H1 (cell line): Measurements from ENCODE around the gene GPC6. TPM values are rescaled to one million over a fixed set of nuclear protein-coding genes. Genes with fewer than 3 reads are reported as not detected.

ENCODE experiments used
- CTCF ChIA-PET: fragments of 300-600 bp; sonication (Branson Sonifier 250); formaldehyde crosslinking; loops from one replicate; lab custom pipeline; 2021; ENCODE audit not compliant: partially characterized antibody; lab: Charles Lee
- POLR2A ChIA-PET: fragments of 300-600 bp; sonication (Branson Sonifier 250); formaldehyde crosslinking; loops from one replicate; lab custom pipeline; 2021; ENCODE audit warnings: inconsistent platforms; ENCODE audit not compliant: partially characterized antibody; lab: Charles Lee
- DNase-seq, 2 experiments: peaks; one replicate each; pipeline versions ENCODE4 v3.0.0 to v3.0.0-alpha.2; 2010 to 2022; ENCODE audit warnings: low spot score in 2 of 2, low read depth in 1 of 2, mixed read lengths in 1 of 2
- FAIRE-seq: peaks from 2 replicates; lab custom pipeline; 2011; peaks lifted over from hg19 to GRCh38; lab: Jason Lieb, UNC
- H2AFZ ChIP-seq: 2 replicates; pipeline ENCODE4 v1.8.1; 2012; ENCODE audit warnings: low read length, inconsistent platforms
- H2AK5ac ChIP-seq: 2 replicates; pipeline ENCODE4 v1.6.1; 2013; ENCODE audit warnings: low read depth, low read length
- H2BK120ac ChIP-seq: replicated peaks from 2 replicates; pipeline ENCODE3; 2013; ENCODE audit warnings: low read depth, low read length, inconsistent platforms
- H2BK12ac ChIP-seq: 2 replicates; pipeline ENCODE4 v1.6.1; 2013; ENCODE audit warnings: low read depth, low read length
- H2BK15ac ChIP-seq: 2 replicates; pipeline ENCODE4 v1.6.1; 2013; ENCODE audit warnings: low read length
- H2BK20ac ChIP-seq: 2 replicates; pipeline ENCODE4 v1.6.1; 2013; ENCODE audit warnings: low read length
- H2BK5ac ChIP-seq: 2 replicates; pipeline ENCODE4 v1.6.1; 2013; ENCODE audit warnings: low read depth, low read length
- H3K14ac ChIP-seq: 2 replicates; pipeline ENCODE4 v1.6.1; 2013; ENCODE audit warnings: inconsistent platforms; ENCODE audit not compliant: insufficient read length
- H3K18ac ChIP-seq: 2 replicates; pipeline ENCODE4 v1.6.1; 2013; ENCODE audit warnings: low read length; ENCODE audit errors: extremely low read depth
- H3K23ac ChIP-seq: 2 replicates; pipeline ENCODE4 v1.6.1; 2013; ENCODE audit warnings: inconsistent platforms; ENCODE audit not compliant: insufficient read length
- H3K23me2 ChIP-seq: 2 replicates; pipeline ENCODE4 v1.6.1; 2013; ENCODE audit warnings: low read depth, low read length
- H3K27ac ChIP-seq: 2 replicates; pipeline ENCODE4 v1.6.1; 2011; ENCODE audit warnings: low read depth, low read length, inconsistent platforms
- H3K27me3 ChIP-seq, 4 experiments: replicated peaks in 1 of 4; 1 replicate in 1 of 4; 2 replicates in 3 of 4; pipeline versions ENCODE4 v1.6.1 to v1.8.1; 2011 to 2013; ENCODE audit warnings: low read length in 3 of 4, mild to moderate bottlenecking in 3 of 4, inconsistent platforms in 2 of 4, mixed read lengths in 2 of 4, moderate library complexity in 1 of 4; ENCODE audit not compliant: control insufficient read depth in 3 of 4, insufficient read depth in 3 of 4; ENCODE audit errors: extremely low read depth in 1 of 4
- H3K36me3 ChIP-seq, 4 experiments: 2 replicates each; pipeline versions ENCODE4 v1.6.1 to v1.8.1; 2011 to 2013; ENCODE audit warnings: mild to moderate bottlenecking in 4 of 4, low read length in 3 of 4, moderate library complexity in 2 of 4, control low read depth in 1 of 4, inconsistent platforms in 1 of 4; ENCODE audit not compliant: insufficient read depth in 4 of 4, control insufficient read depth in 2 of 4
- H3K4ac ChIP-seq: replicated peaks from 2 replicates; pipeline ENCODE3; 2013; ENCODE audit warnings: low read length, low read depth, mixed read lengths, inconsistent platforms; ENCODE audit not compliant: insufficient read length
- H3K4me1 ChIP-seq, 4 experiments: replicated peaks in 1 of 4; 1 replicate in 1 of 4; 2 replicates in 3 of 4; pipeline versions ENCODE4 v1.6.1 to v1.8.1; 2011 to 2013; ENCODE audit warnings: low read length in 3 of 4, inconsistent platforms in 2 of 4, mixed read lengths in 1 of 4; ENCODE audit not compliant: insufficient read depth in 4 of 4, control insufficient read depth in 3 of 4
- H3K4me2 ChIP-seq, 2 experiments: 2 replicates each; pipeline versions ENCODE4 v1.6.1 to v1.8.1; 2011 to 2013; ENCODE audit warnings: low read depth in 2 of 2, low read length in 2 of 2, control low read depth in 1 of 2, inconsistent platforms in 1 of 2, mild to moderate bottlenecking in 1 of 2; ENCODE audit not compliant: insufficient read depth in 1 of 2
- H3K4me3 ChIP-seq, 4 experiments: fragments of 200-600, 300-600 bp in 1 of 4; sonication (generic), shearing (Covaris generic), sonication (Bioruptor Twin) in 1 of 4; 2 replicates each; pipeline versions ENCODE4 v1.5.1 to v1.8.1; 2011 to 2016; ENCODE audit warnings: low read length in 4 of 4, low read depth in 3 of 4, control low read depth in 2 of 4, inconsistent platforms in 2 of 4, mild to moderate bottlenecking in 2 of 4, mixed read lengths in 1 of 4, moderate library complexity in 1 of 4; ENCODE audit not compliant: insufficient read depth in 2 of 4; ENCODE audit errors: extremely low read depth in 1 of 4
- H3K56ac ChIP-seq: replicated peaks from 2 replicates; pipeline ENCODE3; 2013; ENCODE audit warnings: low read depth, mild to moderate bottlenecking, mixed read lengths, low read length, inconsistent platforms; ENCODE audit not compliant: insufficient read length
- H3K79me1 ChIP-seq: 2 replicates; pipeline ENCODE4 v1.6.1; 2013; ENCODE audit warnings: low read depth, low read length, control low read depth
- H3K79me2 ChIP-seq, 2 experiments: 2 replicates each; pipeline versions ENCODE4 v1.6.1 to v1.8.1; 2012 to 2013; ENCODE audit warnings: low read length in 2 of 2, mild to moderate bottlenecking in 2 of 2, inconsistent platforms in 1 of 2; ENCODE audit not compliant: insufficient read depth in 2 of 2, control insufficient read depth in 1 of 2
- H3K9ac ChIP-seq, 4 experiments: replicated peaks in 1 of 4; 1 replicate in 1 of 4; 2 replicates in 3 of 4; pipeline versions ENCODE4 v1.6.1 to v1.8.1; 2011 to 2013; ENCODE audit warnings: low read depth in 3 of 4, low read length in 3 of 4, control low read depth in 2 of 4, mild to moderate bottlenecking in 2 of 4, moderate library complexity in 2 of 4, inconsistent platforms in 1 of 4; ENCODE audit errors: extremely low read depth in 1 of 4
- H3K9me3 ChIP-seq, 2 experiments: 2 replicates each; pipeline versions ENCODE4 v1.6.1 to v1.8.1; 2012 to 2013; ENCODE audit warnings: mild to moderate bottlenecking in 2 of 2, moderate library complexity in 2 of 2, control low read depth in 1 of 2, inconsistent platforms in 1 of 2, low read depth in 1 of 2, low read length in 1 of 2, mixed read lengths in 1 of 2; ENCODE audit not compliant: insufficient read depth in 2 of 2
- H4K20me1 ChIP-seq, 2 experiments: replicated peaks in 1 of 2; 2 replicates each; pipeline versions ENCODE3 to v1.8.1; 2011 to 2013; ENCODE audit warnings: inconsistent platforms in 2 of 2, low read length in 2 of 2, mild to moderate bottlenecking in 1 of 2; ENCODE audit not compliant: insufficient read depth in 2 of 2, control insufficient read depth in 1 of 2
- H4K5ac ChIP-seq: 2 replicates; pipeline ENCODE4 v1.6.1; 2013; ENCODE audit warnings: low read length, low read depth, mixed read lengths, inconsistent platforms; ENCODE audit not compliant: insufficient read length
- H4K8ac ChIP-seq: 2 replicates; pipeline ENCODE4 v1.8.0; 2013; ENCODE audit warnings: mild to moderate bottlenecking, moderate library complexity, low read length, inconsistent platforms; ENCODE audit not compliant: insufficient read depth; ENCODE audit errors: extremely low read depth
- H4K91ac ChIP-seq: replicated peaks from 2 replicates; pipeline ENCODE3; 2013; ENCODE audit warnings: low read length, mixed read lengths, inconsistent platforms; ENCODE audit not compliant: insufficient read length
- BCL11A ChIP-seq, 2 experiments: IDR thresholded peaks; one replicate each; pipeline ENCODE4 v1.6.1; 2011; ENCODE audit warnings: low read depth in 2 of 2, low read length in 2 of 2, mild to moderate bottlenecking in 2 of 2
- CTCF ChIP-seq, 3 experiments: IDR thresholded peaks; 1 replicate in 2 of 3; 2 replicates in 1 of 3; pipeline versions ENCODE4 v1.5.1 to v1.6.1; 2011; ENCODE audit warnings: low read length in 3 of 3, mild to moderate bottlenecking in 3 of 3, inconsistent platforms in 2 of 3, low read depth in 1 of 3, moderate library complexity in 1 of 3; ENCODE audit not compliant: insufficient read depth in 1 of 3; ENCODE audit errors: control extremely low read depth in 1 of 3
- KDM1A ChIP-seq: fragments of 200-600, 300-600 bp; sonication (generic); IDR thresholded peaks from 2 replicates; pipeline ENCODE4 v1.7.1; 2016; ENCODE audit warnings: mild to moderate bottlenecking, low read length, borderline replicate concordance
- SRF ChIP-seq: IDR thresholded peaks from 2 replicates; pipeline ENCODE4 v1.6.1; 2011; ENCODE audit warnings: mild to moderate bottlenecking, low read depth, low read length, moderate library complexity
- TCF12 ChIP-seq: IDR thresholded peaks from 2 replicates; pipeline ENCODE4 v1.6.1; 2011; ENCODE audit warnings: low read depth, mild to moderate bottlenecking, low read length
- WGBS, 2 experiments: shearing (Covaris generic) in 1 of 2; methylation state at CpG; one replicate each; pipeline versions ENCODE4 v1.1.6 to v1.1.7; 2013 to 2015; ENCODE audit warnings: low lambda C conversion rate in 2 of 2, mixed read lengths in 2 of 2, inconsistent platforms in 1 of 2, low coverage in 1 of 2, missing lambda C conversion rate in 1 of 2; ENCODE audit not compliant: insufficient replicate concordance in 2 of 2, insufficient coverage in 1 of 2, insufficient read length in 1 of 2; ENCODE audit errors: extremely low coverage in 1 of 2, missing lambda C conversion rate in 1 of 2; 5-methylcytosine and 5-hydroxymethylcytosine counted together
- polyA plus RNA-seq, 7 experiments: library from polyadenylated mRNA; depleted of rRNA in 3 of 7; stranded (reverse) in 5 of 7; unstranded in 2 of 7; fragments of >200 nt in 5 of 7; fragments of 200-250 nt in 2 of 7; gene quantifications; 1 replicate in 5 of 7; 2 replicates in 1 of 7; 4 replicates in 1 of 7; pipeline versions ENCODE4 v1.2.1 to v1.2.3, GENCODE V29; 2011 to 2013; ENCODE audit warnings: missing spikeins in 2 of 7, mixed read lengths in 2 of 7
- total RNA-seq: library from RNA; stranded (reverse); fragmentation: NEBNext Ultra II Directional; extraction: Animal tissue kit (Norgen Biotek cat#: 25700); gene quantifications from 2 replicates; pipeline ENCODE4 v1.2.1, GENCODE V29; 2021

GPC6 gene
- total and polyA plus RNA-seq, 2 of the 8 experiments (the other 6 are each of a cell fraction or from before 2014, with no cell fraction given): 5.4 to 12.0 TPM

- Histone ChIP-seq H3K36me3 (no peaks in the 10 kb centered on the region), H3K23ac (no peak overlapping the region), H3K23me2 (no peaks in the 10 kb centered on the region), H3K4me3 (no peak overlapping the region), H3K27ac (no peak overlapping the region)
- TF ChIP-seq SRF (no peak), KDM1A (no peak), TCF12 (no peak), BCL11A (IDR thresholded peaks at IDR 0.05; ENCODE audit: low read depth in 2 of 2, low read length in 2 of 2) (no peak), CTCF (IDR thresholded peaks at IDR 0.05; ENCODE audit: control extremely low read depth in 1 of 3, insufficient read depth in 1 of 3, low read depth in 1 of 3, low read length in 3 of 3) (no peak)
- TF ChIP-seq, all 59 proteins: peak for 0
- POLR2A ChIA-PET: no interaction called here
- H4K5ac ChIP-seq: no peak overlapping the region
- H2BK15ac ChIP-seq: no peak overlapping the region
- H3K79me1 ChIP-seq: no peaks in the 10 kb centered on the region
- no peak overlapping the region for H2AK5ac ChIP-seq
- no peaks in the 10 kb centered on the region for H3K4me1 ChIP-seq
- no peak overlapping the region for H2AFZ ChIP-seq
- H3K79me2 ChIP-seq: no peaks in the 10 kb centered on the region
- CTCF ChIA-PET: no interaction called here
- peaks cover 2 to 16% of the 10 kb centered on the region in 2 experiments; a peak in 2 of 4 replicates for H3K9me3 ChIP-seq
- FAIRE-seq (no peak), DNase-seq (no peak)
- H3K14ac ChIP-seq: no peak overlapping the region
- no peak overlapping the region for H3K4me2 ChIP-seq
- no peaks in the 10 kb centered on the region for H4K20me1 ChIP-seq
- no peak overlapping the region for H2BK120ac ChIP-seq
- 96% methylated on average over 1 of the region's 1 CpG; no CpG with 5 or more reads in 1 of the 2 experiments for WGBS, 2 experiments
- H4K91ac ChIP-seq: no peak overlapping the region
- H2BK20ac ChIP-seq: no peak overlapping the region
- H3K27me3 ChIP-seq: no peaks in the 10 kb centered on the region
- no peak overlapping the region for H2BK5ac ChIP-seq
- no peak overlapping the region for H4K8ac ChIP-seq
- H2BK12ac ChIP-seq: no peak overlapping the region
- H3K4ac ChIP-seq: no peak overlapping the region
- H3K9ac ChIP-seq: no peak overlapping the region
- no peak overlapping the region for H3K18ac ChIP-seq
- no peak overlapping the region for H3K56ac ChIP-seq
Observed at GRCh38 chr13:94065741-94066140, 839.1 kb downstream of the GPC6 start.
